A549 (cell line): ENCODE data around the gene FRMD4A. TPM values are rescaled to one million over a fixed set of nuclear protein-coding genes. Genes with fewer than 3 reads are reported as not detected.

Experiments
- ATAC-seq, 2 experiments: fragments of 200-7000 bp in 1 of 2; fragments of >200 bp in 1 of 2; cut with Nextera tagmentation in 1 of 2; cut with Tn5 transposase in 1 of 2; 3 replicates each; pipeline versions ENCODE4 v1.8.0 to v1.9.1; 2018 to 2020; ENCODE audit warnings: mild to moderate bottlenecking in 1 of 2, moderate library complexity in 1 of 2
- CTCF ChIA-PET: fragments of 300-600 bp; sonication (Branson Sonifier 250); formaldehyde crosslinking; extraction: SDS; loops from one replicate; lab custom pipeline; 2021; ENCODE audit warnings: antibody characterized with exemption, inconsistent platforms; lab: Yijun Ruan, JAX
- POLR2A ChIA-PET: fragments of 350-600 bp; formaldehyde crosslinking; extraction: SDS; loops from one replicate; lab custom pipeline; 2021; ENCODE audit warnings: antibody characterized with exemption, inconsistent platforms; lab: Yijun Ruan, JAX
- DNase-seq, 2 experiments: peaks; one replicate each; pipeline versions ENCODE4 v3.0.0 to v3.0.0-alpha.2; 2011 to 2016; ENCODE audit warnings: low read depth in 1 of 2, low spot score in 1 of 2
- FAIRE-seq: peaks from 2 replicates; lab custom pipeline; 2011; peaks lifted over from hg19 to GRCh38; lab: Jason Lieb, UNC
- H3K27ac ChIP-seq, 2 experiments: fragments of >200 bp; sonication (Bioruptor Twin); formaldehyde crosslinking; 3 replicates each; pipeline ENCODE4 v1.5.1; 2016 to 2017
- H3K4me1 ChIP-seq: fragments of >200 bp; sonication (Bioruptor Twin); formaldehyde crosslinking; 3 replicates; pipeline ENCODE4 v1.6.1; 2016
- H3K4me2 ChIP-seq: fragments of >200 bp; sonication (Bioruptor Twin); formaldehyde crosslinking; 3 replicates; pipeline ENCODE4 v1.6.1; 2016
- H3K4me3 ChIP-seq: fragments of >200 bp; sonication (Bioruptor Twin); formaldehyde crosslinking; 3 replicates; pipeline ENCODE4 v1.5.1; 2016
- H3K9me3 ChIP-seq: fragments of >200 bp; sonication (Bioruptor Twin); formaldehyde crosslinking; 3 replicates; pipeline ENCODE4 v1.6.1; 2016
- CHD2 ChIP-seq: fragments of 150-350 bp; IDR thresholded peaks from 2 replicates; pipeline ENCODE4 v1.6.1; 2014; ENCODE audit warnings: low read length; ENCODE audit not compliant: partially characterized antibody
- CTCF ChIP-seq: fragments of >200 bp; sonication (Bioruptor Twin); formaldehyde crosslinking; IDR thresholded peaks from 3 replicates; pipeline ENCODE4 v1.5.1; 2016
- ELK1 ChIP-seq: fragments of 150-350 bp; IDR thresholded peaks from 2 replicates; pipeline ENCODE4 v1.6.1; 2014; ENCODE audit warnings: low read depth, mild to moderate bottlenecking, low read length
- FOSB ChIP-seq: fragments of 250-450 bp; sonication (Bioruptor Pico); IDR thresholded peaks from 2 replicates; pipeline ENCODE4 v1.5.0; 2020; ENCODE audit warnings: mild to moderate bottlenecking, moderate library complexity
- HDAC2 ChIP-seq: fragments of 200-600 bp; sonication (generic); IDR thresholded peaks from 2 replicates; pipeline ENCODE4 v1.6.1; 2016
- HES2 ChIP-seq: fragments of >200 bp; sonication (Bioruptor Twin); formaldehyde crosslinking; IDR thresholded peaks from 2 replicates; pipeline ENCODE4 v1.6.1; 2016
- MYC ChIP-seq: IDR thresholded peaks from 2 replicates; pipeline ENCODE4 v1.6.1; 2012; ENCODE audit warnings: mild to moderate bottlenecking, inconsistent platforms, low read length, improper control_type of control experiment, borderline replicate concordance
- NPAS2 ChIP-seq: fragments of 250-450 bp; sonication (Bioruptor Pico); IDR thresholded peaks from 2 replicates; pipeline ENCODE4 v1.8.0; 2022; ENCODE audit warnings: mild to moderate bottlenecking, moderate library complexity, borderline replicate concordance
- POLR2A ChIP-seq: IDR thresholded peaks from 2 replicates; pipeline ENCODE4 v1.6.1; 2012; ENCODE audit warnings: mild to moderate bottlenecking, low read length
- RAD21 ChIP-seq, 2 experiments: fragments of >200 bp in 1 of 2; sonication (Bioruptor Twin) in 1 of 2; formaldehyde crosslinking in 1 of 2; IDR thresholded peaks in 1 of 2; conservative IDR thresholded peaks in 1 of 2; 2 replicates in 1 of 2; 3 replicates in 1 of 2; pipeline ENCODE4 v1.6.1; 2012 to 2018; ENCODE audit warnings: inconsistent platforms in 1 of 2
- RARB ChIP-seq: fragments of 250-450 bp; sonication (Bioruptor Pico); IDR thresholded peaks from 2 replicates; pipeline ENCODE4 v1.8.0; 2021; ENCODE audit warnings: mild to moderate bottlenecking, moderate library complexity
- REST ChIP-seq: fragments of 200-600 bp; sonication (generic); IDR thresholded peaks from 2 replicates; pipeline ENCODE4 v1.6.1; 2016; ENCODE audit warnings: antibody characterized with exemption, mild to moderate bottlenecking, moderate library complexity
- SREBF2 ChIP-seq: fragments of 450-650 bp; IDR thresholded peaks from 2 replicates; pipeline ENCODE4 v1.6.1; 2014; ENCODE audit warnings: mild to moderate bottlenecking, moderate library complexity
- ZC3H11A ChIP-seq: fragments of 450-650 bp; IDR thresholded peaks from 2 replicates; pipeline ENCODE4 v1.6.1; 2014; ENCODE audit warnings: antibody characterized with exemption, mild to moderate bottlenecking
- ZFP36 ChIP-seq: fragments of 450-650 bp; IDR thresholded peaks from 2 replicates; pipeline ENCODE4 v1.6.1; 2014; ENCODE audit warnings: borderline replicate concordance; ENCODE audit not compliant: partially characterized antibody
- ZNF302 ChIP-seq: fragments of 250-450 bp; sonication (Bioruptor Pico); IDR thresholded peaks from 2 replicates; pipeline ENCODE4 v1.9.0; 2021; ENCODE audit warnings: inconsistent platforms, mild to moderate bottlenecking, moderate library complexity
- WGBS: methylation state at CpG from one replicate; pipeline ENCODE4 v1.1.6; 2017; ENCODE audit errors: missing lambda C conversion rate; 5-methylcytosine and 5-hydroxymethylcytosine counted together
- polyA plus RNA-seq, 4 experiments: library from polyadenylated mRNA; depleted of rRNA in 3 of 4; stranded (reverse); fragments of >200 nt; fragmentation: RNase III in 1 of 4; extraction: RNeasy Plus Mini Kit Qiagen cat#74134 plus additional on column Dnase treatment in 1 of 4; gene quantifications; 2 replicates in 3 of 4; 3 replicates in 1 of 4; pipeline ENCODE4 v1.2.3, GENCODE V29; 2011 to 2017

Gene FRMD4A
- polyA plus RNA-seq, 2 of the 4 experiments (the other 2 are of a cell fraction), result 2.5 to 4.7 TPM

- POLR2A ChIA-PET, result no interaction called here
- no peak overlapping the region for H3K27ac ChIP-seq
Observed at GRCh38 chr10:14040787-14041631, 289.7 kb downstream of the FRMD4A start.

More at GRCh38 chr10:14040787-14041631, 289.7 kb downstream of the FRMD4A start:
- H3K4me1 ChIP-seq, result no peaks in the 10 kb centered on the region
- CTCF ChIA-PET, result no interaction called here
- no peak overlapping the region for H3K4me2 ChIP-seq
- H3K9me3 ChIP-seq, result no peaks in the 10 kb centered on the region
- WGBS, result 41% methylated on average over 9 of the region's 9 CpGs
- FAIRE-seq, result no peak
- TF ChIP-seq HDAC2 (no peak), ZFP36 (no peak), SREBF2 (no peak), CTCF (no peak), ELK1 (no peak), RARB (CRISPR knock-in tag) (no peak), MYC (no peak), FOSB (CRISPR knock-in tag) (no peak), ZC3H11A (no peak), POLR2A (no peak), NPAS2 (CRISPR knock-in tag) (no peak), CHD2 (no peak), HES2 (no peak), ZNF302 (CRISPR knock-in tag) (no peak), REST (no peak), RAD21 (conservative IDR thresholded peaks at IDR 0.05 in 1 of 2, IDR thresholded peaks at IDR 0.05 in 1 of 2) (no peak)
- no peak for ATAC-seq
- no peak overlapping the region for H3K4me3 ChIP-seq
- DNase-seq, result no peak
